Mucosa of descending colon (tissue), 3 donors: Measurements from ENCODE around the gene PTPRS. TPM values are rescaled to one million over a fixed set of nuclear protein-coding genes. Genes with fewer than 3 reads are reported as not detected.

Experiments used
- ATAC-seq: fragments of 200-7000 bp; cut with Tn5 transposase; one replicate; pipeline ENCODE4 v1.9.1; 2020; ENCODE audit warnings: mild to moderate bottlenecking, moderate library complexity
- DNase-seq, 3 donors: peaks; one replicate each; pipeline ENCODE4 v3.0.0-alpha.2; 2020
- H3K36me3 ChIP-seq: fragments of 200-600 bp; one replicate; pipeline ENCODE4 v1.8.0; 2021; ENCODE audit warnings: low read depth, mild to moderate bottlenecking
- H3K4me1 ChIP-seq: fragments of 200-600 bp; one replicate; pipeline ENCODE4 v1.8.0; 2021; ENCODE audit warnings: low read depth, mild to moderate bottlenecking
- H3K4me3 ChIP-seq: fragments of 200-600 bp; one replicate; pipeline ENCODE4 v1.8.0; 2021; ENCODE audit warnings: mild to moderate bottlenecking
- H3K9me3 ChIP-seq: fragments of 200-600 bp; one replicate; pipeline ENCODE4 v1.8.0; 2021; ENCODE audit warnings: mild to moderate bottlenecking
- CTCF ChIP-seq: fragments of 200-600 bp; IDR thresholded peaks from one replicate; pipeline ENCODE4 v1.8.0; 2022; ENCODE audit warnings: antibody characterized with exemption, mild to moderate bottlenecking
- intact Hi-C, 2 donors: fragments of 100-400 bp; cut with DNase I in 1 of 2; cut with micrococcal nuclease in 1 of 2; formaldehyde crosslinking; loops; one replicate each; pipeline versions ENCODE4 v1.11.0 to v1.11.1; 2022; cut with DNase I, micrococcal nuclease
- total RNA-seq, 3 donors: library from RNA; stranded (reverse); fragmentation: NEBNext Ultra II Directional in 2 of 3; extraction: Animal tissue kit (Norgen Biotek cat#: 25700) in 2 of 3; gene quantifications; one replicate each; pipeline versions ENCODE4 v1.2.1 to v1.2.4, GENCODE V29; 2021 to 2023
- donor health status: DM: no; HTN: no; CAD: no; lungs with moderate emphysema.
- donor health status: DM: no; HTN: no; CAD: no.
- donor health status: DM: no; HTN: yes; CAD: no.

PTPRS gene
- total RNA-seq, 3 donors from 2014 or later, result 7.2 to 131 (median 22.5) TPM

GRCh38 chr19:5296457-5297271 is 43.9 kb downstream of the PTPRS start:
- Histone ChIP-seq H3K36me3 (no peaks in the 10 kb centered on the region), H3K4me1 (peaks cover 11% of the 10 kb centered on the region), H3K9me3 (no peaks in the 10 kb centered on the region), H3K4me3 (no peak overlapping the region)
- TF ChIP-seq CTCF, result no peak
- DNase-seq, result no peak
- intact Hi-C loops, result no loop called here
- no peak for ATAC-seq

- Histone ChIP-seq H3K4me1 (peaks cover 11% of the 10 kb centered on the region), H3K4me3 (no peak overlapping the region), H3K9me3 (no peaks in the 10 kb centered on the region), H3K36me3 (no peaks in the 10 kb centered on the region)
- intact Hi-C loops, result no loop called here
- ATAC-seq, result no peak
- DNase-seq, result no peak
- no peak for TF ChIP-seq CTCF
Measured at GRCh38 chr19:5296021-5296420, 44.6 kb downstream of the PTPRS start.

GRCh38 chr19:5294403-5295160 is 46.0 kb downstream of the PTPRS start:
- Histone ChIP-seq H3K4me3 (no peak overlapping the region), H3K9me3 (no peaks in the 10 kb centered on the region), H3K4me1 (peaks cover 11% of the 10 kb centered on the region), H3K36me3 (no peaks in the 10 kb centered on the region)
- intact Hi-C loops, result no loop called here
- no peak for ATAC-seq
- DNase-seq, result no peak
- no peak for TF ChIP-seq CTCF

- Histone ChIP-seq H3K4me1 (peaks cover 11% of the 10 kb centered on the region), H3K9me3 (no peaks in the 10 kb centered on the region), H3K36me3 (no peaks in the 10 kb centered on the region), H3K4me3 (no peak overlapping the region)
- intact Hi-C loops, result no loop called here
- ATAC-seq (peak; percentile 40), DNase-seq (peak in 1 of 3 donors; percentile 31)
- no peak for TF ChIP-seq CTCF
Measured at GRCh38 chr19:5293612-5294378, 46.8 kb downstream of the PTPRS start.

GRCh38 chr19:5292822-5293611 is 47.6 kb downstream of the PTPRS start:
- TF ChIP-seq CTCF, result no peak
- intact Hi-C loops, result no loop called here
- Histone ChIP-seq H3K4me3 (peak overlapping the region; percentile 19), H3K4me1 (peaks cover 11% of the 10 kb centered on the region), H3K36me3 (no peaks in the 10 kb centered on the region), H3K9me3 (no peaks in the 10 kb centered on the region)
- peak in 2 of 3 donors; percentile 28 to 51 for DNase-seq
- ATAC-seq, result peak; percentile 80
